HL-60 (cell line): ENCODE measurements around the gene NRF1.

Source experiments
- DNase-seq, 2 experiments: peaks; one replicate each; pipeline ENCODE4 v3.0.0-alpha.2; 2010 to 2020; ENCODE audit warnings: low read depth in 1 of 2, low spot score in 1 of 2
- H3K27ac ChIP-seq: fragments of 250-450 bp; sonication (Bioruptor Pico); replicated peaks from 2 replicates; pipeline ENCODE4 v1.5.1; 2020; ENCODE audit warnings: mild to moderate bottlenecking, moderate library complexity
- H3K27me3 ChIP-seq: fragments of 250-450 bp; sonication (Bioruptor Pico); 2 replicates; pipeline ENCODE4 v1.5.1; 2021; ENCODE audit warnings: mild to moderate bottlenecking, moderate library complexity; ENCODE audit not compliant: insufficient read depth, poor library complexity, severe bottlenecking
- H3K4me3 ChIP-seq: replicated peaks from 2 replicates; pipeline ENCODE4 v1.5.1; 2011; ENCODE audit warnings: mild to moderate bottlenecking, control low read depth, low read length; ENCODE audit not compliant: insufficient read depth
- GABPA ChIP-seq: IDR thresholded peaks from 2 replicates; pipeline ENCODE4 v1.6.1; 2012; ENCODE audit warnings: low read depth
- POLR2AphosphoS5 ChIP-seq: IDR thresholded peaks from 2 replicates; pipeline ENCODE4 v1.6.1; 2012; ENCODE audit warnings: low read depth
- SPI1 ChIP-seq: IDR thresholded peaks from 2 replicates; pipeline ENCODE4 v1.6.1; 2012; ENCODE audit warnings: low read depth, mild to moderate bottlenecking, borderline replicate concordance
- TF ChIP-seq, protein P1 (sequence below): IDR thresholded peaks from one replicate; pipeline ENCODE4 v1.5.1; 2011; ENCODE audit warnings: low read length, control low read depth, inconsistent platforms; ENCODE audit not compliant: insufficient read depth
- TF ChIP-seq, protein P2 (sequence below): IDR thresholded peaks from 2 replicates; pipeline ENCODE4 v1.6.1; 2012; ENCODE audit warnings: low read depth; ENCODE audit not compliant: insufficient replicate concordance

The NRF1 gene

GRCh38 chr7:129764247-129765084, 152.9 kb downstream of the NRF1 start:
- TF ChIP-seq, protein P1, sequence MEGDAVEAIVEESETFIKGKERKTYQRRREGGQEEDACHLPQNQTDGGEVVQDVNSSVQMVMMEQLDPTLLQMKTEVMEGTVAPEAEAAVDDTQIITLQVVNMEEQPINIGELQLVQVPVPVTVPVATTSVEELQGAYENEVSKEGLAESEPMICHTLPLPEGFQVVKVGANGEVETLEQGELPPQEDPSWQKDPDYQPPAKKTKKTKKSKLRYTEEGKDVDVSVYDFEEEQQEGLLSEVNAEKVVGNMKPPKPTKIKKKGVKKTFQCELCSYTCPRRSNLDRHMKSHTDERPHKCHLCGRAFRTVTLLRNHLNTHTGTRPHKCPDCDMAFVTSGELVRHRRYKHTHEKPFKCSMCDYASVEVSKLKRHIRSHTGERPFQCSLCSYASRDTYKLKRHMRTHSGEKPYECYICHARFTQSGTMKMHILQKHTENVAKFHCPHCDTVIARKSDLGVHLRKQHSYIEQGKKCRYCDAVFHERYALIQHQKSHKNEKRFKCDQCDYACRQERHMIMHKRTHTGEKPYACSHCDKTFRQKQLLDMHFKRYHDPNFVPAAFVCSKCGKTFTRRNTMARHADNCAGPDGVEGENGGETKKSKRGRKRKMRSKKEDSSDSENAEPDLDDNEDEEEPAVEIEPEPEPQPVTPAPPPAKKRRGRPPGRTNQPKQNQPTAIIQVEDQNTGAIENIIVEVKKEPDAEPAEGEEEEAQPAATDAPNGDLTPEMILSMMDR, result no peak
- TF ChIP-seq, protein P2, sequence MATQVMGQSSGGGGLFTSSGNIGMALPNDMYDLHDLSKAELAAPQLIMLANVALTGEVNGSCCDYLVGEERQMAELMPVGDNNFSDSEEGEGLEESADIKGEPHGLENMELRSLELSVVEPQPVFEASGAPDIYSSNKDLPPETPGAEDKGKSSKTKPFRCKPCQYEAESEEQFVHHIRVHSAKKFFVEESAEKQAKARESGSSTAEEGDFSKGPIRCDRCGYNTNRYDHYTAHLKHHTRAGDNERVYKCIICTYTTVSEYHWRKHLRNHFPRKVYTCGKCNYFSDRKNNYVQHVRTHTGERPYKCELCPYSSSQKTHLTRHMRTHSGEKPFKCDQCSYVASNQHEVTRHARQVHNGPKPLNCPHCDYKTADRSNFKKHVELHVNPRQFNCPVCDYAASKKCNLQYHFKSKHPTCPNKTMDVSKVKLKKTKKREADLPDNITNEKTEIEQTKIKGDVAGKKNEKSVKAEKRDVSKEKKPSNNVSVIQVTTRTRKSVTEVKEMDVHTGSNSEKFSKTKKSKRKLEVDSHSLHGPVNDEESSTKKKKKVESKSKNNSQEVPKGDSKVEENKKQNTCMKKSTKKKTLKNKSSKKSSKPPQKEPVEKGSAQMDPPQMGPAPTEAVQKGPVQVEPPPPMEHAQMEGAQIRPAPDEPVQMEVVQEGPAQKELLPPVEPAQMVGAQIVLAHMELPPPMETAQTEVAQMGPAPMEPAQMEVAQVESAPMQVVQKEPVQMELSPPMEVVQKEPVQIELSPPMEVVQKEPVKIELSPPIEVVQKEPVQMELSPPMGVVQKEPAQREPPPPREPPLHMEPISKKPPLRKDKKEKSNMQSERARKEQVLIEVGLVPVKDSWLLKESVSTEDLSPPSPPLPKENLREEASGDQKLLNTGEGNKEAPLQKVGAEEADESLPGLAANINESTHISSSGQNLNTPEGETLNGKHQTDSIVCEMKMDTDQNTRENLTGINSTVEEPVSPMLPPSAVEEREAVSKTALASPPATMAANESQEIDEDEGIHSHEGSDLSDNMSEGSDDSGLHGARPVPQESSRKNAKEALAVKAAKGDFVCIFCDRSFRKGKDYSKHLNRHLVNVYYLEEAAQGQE, result no peak
- TF ChIP-seq POLR2AphosphoS5, result no peak
- no peak for TF ChIP-seq SPI1
- TF ChIP-seq GABPA, result no peak
- no peak for DNase-seq
- no peak overlapping the region for H3K4me3 ChIP-seq
- no peak overlapping the region for H3K27ac ChIP-seq
- no peaks in the 10 kb centered on the region for H3K27me3 ChIP-seq

DNA sequence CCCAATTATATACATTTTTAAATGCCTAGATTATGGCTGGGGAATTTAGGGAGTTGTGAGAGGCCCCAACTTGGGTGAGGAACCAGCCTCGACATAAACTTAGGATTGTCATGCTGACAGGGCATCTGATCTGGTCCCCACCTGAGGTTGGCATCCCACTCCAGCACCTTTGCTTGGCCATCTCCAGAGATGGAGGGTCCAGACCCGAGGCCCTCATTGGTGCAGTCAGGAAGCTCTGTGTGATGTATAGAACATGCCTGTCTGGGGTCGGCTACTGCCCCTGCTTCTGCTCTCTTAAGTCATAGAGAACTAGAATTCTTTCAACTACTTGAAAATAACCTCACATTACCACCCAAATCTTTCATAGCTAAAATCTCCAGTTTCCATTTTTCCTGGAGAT, 153.8 kb downstream of the NRF1 start:
- no peak overlapping the region for H3K4me3 ChIP-seq
- no peaks in the 10 kb centered on the region for H3K27me3 ChIP-seq
- no peak for DNase-seq
- no peak overlapping the region for H3K27ac ChIP-seq
- TF ChIP-seq POLR2AphosphoS5, result no peak
- TF ChIP-seq SPI1, result no peak
- TF ChIP-seq, protein P1, result no peak
- TF ChIP-seq, protein P2, result no peak
- TF ChIP-seq GABPA, result no peak

DNA sequence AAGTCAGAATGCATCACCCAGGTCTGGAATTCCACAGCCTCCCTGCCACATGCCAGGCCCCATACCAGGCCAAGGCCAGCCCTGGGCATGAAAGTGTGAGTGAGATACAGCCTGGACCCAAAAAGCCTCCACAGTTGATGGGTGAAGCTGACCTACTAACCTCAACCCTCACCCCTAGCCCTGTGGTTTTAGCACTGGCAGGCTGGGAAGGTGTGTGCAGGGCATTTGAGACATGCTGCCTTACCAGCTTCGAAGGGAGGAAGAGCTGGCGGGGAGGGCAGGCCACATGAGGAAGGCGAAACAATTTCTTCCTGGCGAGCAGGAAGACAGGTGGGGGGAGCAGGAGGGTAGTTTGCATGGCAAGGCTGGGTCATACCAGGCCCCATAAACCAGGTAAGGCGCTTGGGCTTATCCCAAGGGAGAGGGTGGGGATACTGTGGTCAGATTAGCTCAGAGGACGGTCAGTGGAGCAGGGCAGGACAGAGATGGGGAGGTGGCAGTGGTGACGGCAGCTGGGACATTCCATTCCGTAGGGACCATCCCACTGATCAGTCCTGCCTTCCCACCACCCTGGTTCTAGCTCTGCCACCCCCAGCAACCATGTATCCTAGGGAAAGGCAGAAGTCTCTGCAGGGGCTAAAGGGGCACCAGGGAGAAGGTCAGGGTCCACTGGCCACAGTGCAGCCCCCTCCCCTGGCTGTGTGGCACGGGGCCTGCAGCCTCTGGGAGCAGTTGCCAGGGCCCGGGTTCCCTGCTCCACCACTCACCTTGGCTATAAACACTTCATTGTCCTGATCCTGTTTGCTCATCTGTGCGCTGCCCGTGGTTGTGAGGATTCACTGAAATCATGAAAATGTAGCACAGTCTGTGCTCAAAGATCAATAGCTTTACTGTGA, 155.8 kb downstream of the NRF1 start:
- no peak overlapping the region for H3K27ac ChIP-seq
- DNase-seq, result no peak
- TF ChIP-seq GABPA (no peak), SPI1 (no peak), POLR2AphosphoS5 (no peak)
- TF ChIP-seq, protein P1, result no peak
- TF ChIP-seq, protein P2, result no peak
- no peaks in the 10 kb centered on the region for H3K27me3 ChIP-seq
- no peak overlapping the region for H3K4me3 ChIP-seq
